Stimulated activated CD4-positive, alpha-beta T cell treated with anti-CD3 and anti-CD28 coated beads, Interleukin-2, amount 100 ng/mL, for 24 hours (primary cell): Measurements from ENCODE around the gene GPR158.

Experiments used
- DNase-seq, 2 donors: peaks; one replicate each; pipeline ENCODE4 v3.0.0-alpha.2; 2020

The GPR158 gene

DNA sequence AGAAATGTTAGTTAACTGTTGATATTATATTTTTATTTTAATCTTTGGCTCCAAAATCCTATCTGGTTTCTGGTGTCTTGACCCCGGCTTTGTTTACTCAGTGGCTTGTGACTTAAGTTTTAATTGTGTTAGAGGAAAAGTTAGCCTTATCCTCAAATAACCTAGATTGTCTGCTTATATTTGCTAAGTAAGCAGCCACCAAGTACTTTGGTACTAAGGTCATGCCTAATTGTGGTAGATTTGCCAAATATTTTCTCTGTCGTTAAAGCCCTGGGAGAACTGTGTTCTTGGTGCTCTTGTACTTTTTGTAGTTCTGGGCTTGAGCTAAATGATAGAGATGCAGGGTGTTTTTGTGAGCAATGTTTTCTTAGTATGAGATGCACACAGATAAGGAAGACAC lies 34.8 kb downstream of the GPR158 start:
- no peak for DNase-seq

DNA sequence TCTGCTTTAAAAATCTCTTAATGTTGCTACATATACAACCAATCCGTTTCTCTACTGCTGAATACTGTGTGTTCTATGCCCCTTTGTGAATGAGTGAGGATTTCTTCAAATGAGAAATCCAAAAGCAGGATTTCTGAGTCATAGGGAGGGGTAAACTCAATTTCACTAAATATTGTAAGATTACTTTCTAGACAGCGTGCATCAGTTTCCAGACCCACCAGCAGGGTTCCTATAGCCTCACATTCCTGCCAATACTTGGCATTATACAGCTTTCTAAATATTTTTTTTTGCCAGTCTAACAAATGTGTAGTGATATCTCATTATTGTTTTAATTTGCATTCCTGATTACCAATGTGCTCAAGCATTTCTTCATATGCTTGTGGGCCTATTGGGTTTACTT lies 35.5 kb downstream of the GPR158 start:
- DNase-seq: no peak

DNA sequence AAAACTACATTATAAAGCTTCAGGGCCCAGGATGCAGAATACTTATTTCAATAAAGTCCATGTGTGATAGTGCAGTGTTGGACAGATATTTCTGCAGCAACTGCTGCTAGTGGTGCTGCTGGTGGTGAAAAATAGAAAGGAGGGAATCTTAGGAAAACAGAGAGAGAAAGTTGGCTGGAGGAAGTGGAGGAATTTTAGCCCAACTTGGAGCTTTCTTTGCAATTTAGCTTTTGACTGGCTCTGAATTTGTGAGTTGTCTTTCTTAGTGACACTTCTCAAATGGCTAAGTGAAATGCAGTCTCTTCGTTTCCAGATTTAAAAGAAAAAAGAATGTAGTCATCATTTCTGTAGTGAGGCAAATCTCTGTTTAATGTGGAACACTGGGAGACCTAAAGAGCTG lies 45.4 kb downstream of the GPR158 start:
- no peak for DNase-seq

DNA sequence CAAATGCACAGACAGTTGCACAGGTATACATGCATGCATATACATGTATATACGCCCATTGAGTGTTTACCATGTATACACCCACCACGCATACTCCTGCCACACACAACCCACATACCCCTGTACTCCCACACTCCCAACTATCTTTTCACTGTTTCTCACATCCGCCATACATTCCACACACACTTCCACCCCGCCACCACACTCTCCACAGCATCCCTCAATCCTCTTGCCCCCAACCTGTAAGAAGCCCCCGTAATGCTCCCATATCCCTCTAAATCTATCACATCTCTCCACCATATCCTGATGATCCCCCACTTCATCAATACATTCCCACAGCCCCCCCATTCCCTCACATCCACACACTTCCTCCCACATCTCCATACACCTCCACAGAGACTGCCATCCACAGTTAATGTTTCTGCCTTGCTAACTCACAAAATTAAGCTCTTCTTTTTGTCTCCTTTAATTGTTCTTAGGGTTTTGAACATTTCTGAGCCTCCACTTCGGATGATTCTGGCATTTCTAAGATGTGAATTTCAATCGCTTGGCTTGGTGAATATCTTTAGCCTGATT lies 47.4 kb downstream of the GPR158 start:
- no peak for DNase-seq

DNA sequence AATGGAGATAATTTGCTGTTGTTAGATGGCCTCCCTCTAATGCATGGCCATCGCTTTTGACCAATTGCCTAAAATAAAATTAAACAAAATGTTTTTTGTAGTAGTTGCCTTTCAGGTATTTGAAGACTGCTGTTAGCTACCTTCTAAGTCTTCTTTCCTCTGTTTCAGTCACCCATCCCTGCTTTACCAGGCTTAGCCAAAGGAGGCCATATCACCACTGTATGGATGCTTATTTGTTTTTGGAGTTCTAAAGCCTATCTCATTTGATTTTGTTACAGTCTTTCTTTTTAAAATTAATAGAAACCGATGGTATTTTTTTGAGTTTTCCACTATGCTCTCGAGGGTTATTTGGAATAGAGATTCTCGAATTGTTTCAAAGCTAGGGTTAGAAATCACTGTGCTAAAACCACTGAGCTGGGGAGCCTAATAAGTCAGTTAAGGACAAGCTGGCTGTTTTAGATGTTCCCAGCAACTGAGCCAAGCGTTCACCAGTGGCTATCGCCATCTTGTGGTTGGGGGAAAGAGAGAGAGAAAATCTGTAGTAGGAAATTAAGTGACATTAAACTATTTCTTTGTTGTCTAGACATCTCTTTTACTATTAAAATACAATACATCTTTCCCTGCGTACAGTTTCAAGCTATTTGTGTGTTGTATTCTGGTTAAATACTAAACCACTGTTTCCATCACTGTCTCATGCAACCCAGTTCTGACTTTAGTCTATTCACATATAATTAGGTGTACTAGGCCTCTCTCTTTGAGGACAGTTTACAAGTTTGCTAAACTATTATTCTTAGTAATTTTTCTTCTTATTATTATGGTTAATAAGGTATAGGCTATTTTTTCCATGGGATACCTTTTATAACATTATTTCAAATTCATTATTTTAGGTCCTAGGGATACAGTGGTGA lies 52.2 kb downstream of the GPR158 start:
- peak in 1 of 2 donors; percentile 10 for DNase-seq

DNA sequence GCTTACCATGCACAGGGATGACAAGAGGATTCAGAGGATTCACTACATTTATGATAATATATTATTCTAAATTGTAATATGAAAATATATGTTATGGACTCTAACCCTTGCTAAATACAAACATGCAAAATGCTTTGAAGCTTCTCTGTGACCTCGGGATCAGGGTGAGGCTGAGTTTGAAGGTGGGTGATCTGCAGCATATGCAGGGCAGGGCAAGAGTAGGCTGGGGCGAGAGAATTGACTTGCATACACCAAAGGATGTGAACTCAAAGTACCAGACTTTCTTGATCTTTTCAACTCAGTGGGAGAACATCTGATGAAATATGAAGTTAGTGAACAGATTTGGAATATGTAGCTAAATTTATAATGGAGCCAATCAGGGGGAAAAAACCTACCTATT lies 57.0 kb downstream of the GPR158 start:
- no peak for DNase-seq

DNA sequence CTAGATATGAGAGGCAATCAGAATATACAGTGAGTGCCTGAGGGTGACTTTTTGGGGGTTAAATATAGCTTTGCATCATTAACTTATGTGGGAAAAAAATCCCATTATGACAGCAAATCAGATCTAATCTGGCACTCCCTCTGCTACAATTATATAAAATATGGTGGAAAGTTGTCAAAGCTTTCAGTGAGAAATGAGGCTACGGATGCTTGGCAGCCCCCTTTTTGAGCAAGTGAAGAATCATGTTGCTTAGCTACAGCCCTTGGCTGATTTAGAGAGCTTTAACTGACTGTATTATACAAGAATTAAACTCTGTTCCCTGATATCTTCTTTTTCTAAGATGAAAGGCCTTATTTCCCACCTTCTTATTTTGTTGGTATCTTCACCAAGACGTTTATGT lies 57.4 kb downstream of the GPR158 start:
- DNase-seq: no peak

DNA sequence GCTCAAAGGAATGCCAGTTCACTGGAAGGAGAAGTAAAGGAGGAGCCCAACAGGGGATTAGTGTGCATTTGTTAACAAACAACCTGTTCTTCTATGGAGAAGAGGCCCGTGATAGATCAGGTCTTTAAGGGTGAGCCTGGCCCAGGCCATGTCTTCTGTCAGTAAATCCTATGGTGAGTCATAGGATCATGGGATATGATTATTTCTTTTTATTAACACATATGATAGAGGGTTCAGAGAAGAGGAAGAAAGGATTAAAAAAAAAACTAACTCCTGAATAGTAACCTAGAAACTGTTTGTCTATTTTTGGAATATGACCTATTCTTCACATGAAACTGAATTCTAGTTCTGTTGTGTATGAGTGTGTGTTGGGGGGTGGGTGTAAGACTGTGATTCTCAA lies 70.4 kb downstream of the GPR158 start:
- DNase-seq: no peak

DNA sequence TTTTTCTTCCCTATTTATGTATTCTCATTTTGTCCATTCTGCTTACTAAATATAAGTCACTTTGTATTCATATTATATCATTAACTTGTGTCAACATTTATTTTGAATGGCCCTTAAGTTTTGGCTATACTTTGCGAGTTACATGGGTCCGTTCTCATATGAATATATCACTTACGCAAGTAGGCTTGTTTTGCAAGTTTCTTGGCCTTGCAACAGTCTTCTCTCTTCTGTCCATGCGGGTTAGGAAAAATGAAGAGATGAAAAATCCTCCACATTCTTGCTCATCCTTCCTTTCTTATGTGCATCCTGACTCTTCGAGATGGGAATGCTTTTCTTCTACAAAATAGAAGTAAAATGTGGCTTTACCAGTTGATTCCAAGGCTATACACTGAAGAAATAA lies 82.8 kb downstream of the GPR158 start:
- no peak for DNase-seq

DNA sequence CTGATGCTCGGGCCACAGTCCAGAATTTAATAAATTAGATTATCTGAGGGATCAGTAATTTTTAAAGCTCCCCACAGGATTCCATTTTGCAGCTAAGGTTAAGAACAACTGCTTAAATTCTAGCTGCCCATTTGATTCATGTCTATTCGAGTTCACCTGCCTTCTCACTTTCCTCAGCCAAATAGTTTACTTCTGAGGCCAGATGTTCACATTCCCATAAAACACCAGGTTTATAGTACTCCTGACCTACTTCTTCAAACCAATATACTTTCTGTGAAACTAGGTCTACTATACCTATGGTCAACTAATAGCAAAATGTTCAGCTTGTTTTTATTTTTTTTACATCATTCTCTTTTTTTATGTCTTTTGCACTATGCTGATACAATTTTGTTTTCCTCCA lies 86.3 kb downstream of the GPR158 start:
- DNase-seq: no peak

DNA sequence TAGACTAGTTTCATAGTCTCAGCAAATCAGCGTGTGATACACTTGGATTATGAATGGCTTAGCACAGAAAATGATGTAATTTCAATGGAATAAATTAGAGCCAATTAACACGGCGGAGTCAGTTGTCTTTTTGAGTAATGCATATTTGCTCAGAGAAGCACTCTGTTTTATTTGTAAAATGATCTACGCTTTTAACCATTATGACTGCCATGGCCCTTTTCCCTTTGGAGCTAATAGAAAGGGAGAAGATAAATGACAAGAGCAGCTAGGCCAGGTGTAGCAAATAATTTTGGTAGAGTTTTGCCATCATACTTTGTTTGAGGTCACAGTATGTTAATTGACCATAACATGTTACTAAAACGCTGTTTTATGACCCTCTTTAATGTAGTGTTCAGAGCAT lies 86.8 kb downstream of the GPR158 start:
- DNase-seq: no peak

DNA sequence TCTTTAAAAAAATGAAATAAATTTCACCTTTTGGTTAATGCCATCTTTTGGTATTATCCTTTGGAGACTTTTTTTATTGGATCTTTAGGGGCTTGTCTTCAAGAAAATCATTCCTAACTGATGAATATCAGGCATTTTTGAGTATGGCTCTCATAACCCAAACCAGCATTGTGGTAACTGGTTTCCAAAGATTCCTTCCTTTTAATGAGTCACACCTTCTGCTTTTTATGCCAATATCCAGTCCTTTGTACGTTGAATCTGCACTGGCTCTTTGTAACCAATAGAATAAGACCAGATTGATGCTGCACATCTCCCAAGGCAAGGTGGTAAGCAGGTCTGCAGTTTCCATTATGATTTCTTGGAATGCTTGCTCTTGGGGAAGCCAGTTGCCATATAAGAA lies 89.1 kb downstream of the GPR158 start:
- no peak for DNase-seq

DNA sequence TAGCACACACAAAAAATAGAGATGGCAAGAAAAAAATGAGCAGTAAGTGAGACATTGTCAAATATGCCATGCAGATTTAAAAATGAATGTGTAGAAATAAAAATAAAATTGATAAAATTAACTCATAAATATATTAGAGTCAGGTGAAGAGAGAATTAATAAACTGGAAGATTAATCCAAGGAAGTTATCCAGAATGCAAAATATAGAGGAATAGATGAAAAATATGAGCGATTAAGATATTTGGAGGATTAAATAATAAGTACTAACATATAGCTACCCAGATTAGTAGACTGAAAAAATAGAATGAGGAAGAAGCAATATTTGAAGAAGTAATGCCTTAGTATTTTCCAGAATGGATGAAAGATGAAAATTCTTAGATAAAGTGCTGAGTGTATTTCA lies 103.4 kb downstream of the GPR158 start:
- no peak for DNase-seq

DNA sequence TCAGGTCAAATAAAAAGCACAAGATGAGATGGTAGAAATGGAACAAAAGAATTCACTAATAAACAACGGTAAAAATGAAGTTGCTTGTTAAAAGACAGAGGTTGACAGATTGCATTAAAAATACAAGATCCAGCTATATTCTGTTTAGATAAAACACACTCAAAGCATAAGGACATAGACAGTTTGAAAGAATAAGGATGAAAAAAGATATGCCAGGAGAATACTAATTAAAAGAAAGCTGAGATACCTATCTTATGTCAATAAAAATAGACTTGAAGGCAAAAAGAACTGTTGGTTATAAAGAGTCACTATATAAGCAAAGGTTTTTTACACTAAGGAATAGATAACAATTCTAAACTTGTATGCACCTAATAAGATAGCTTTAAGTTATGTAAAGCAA lies 105.3 kb downstream of the GPR158 start:
- DNase-seq: no peak

DNA sequence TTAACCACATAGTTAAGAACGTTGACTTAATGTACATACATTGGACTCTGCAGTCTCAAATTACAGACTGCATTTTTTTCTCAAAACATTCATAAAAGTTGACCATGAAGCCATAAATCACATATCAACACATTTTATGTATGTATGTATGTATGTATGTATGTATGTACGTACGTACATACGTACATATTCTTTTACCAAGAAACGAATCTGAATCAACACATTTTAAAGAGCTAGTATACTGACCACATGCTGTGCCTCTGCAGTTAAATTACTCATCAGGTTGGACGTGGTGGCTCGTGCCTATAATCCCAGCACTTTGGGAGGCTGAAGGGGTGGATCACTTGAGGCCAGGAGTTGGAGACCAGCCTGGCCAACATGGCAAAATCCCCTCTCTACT lies 105.8 kb downstream of the GPR158 start:
- no peak for DNase-seq

DNA sequence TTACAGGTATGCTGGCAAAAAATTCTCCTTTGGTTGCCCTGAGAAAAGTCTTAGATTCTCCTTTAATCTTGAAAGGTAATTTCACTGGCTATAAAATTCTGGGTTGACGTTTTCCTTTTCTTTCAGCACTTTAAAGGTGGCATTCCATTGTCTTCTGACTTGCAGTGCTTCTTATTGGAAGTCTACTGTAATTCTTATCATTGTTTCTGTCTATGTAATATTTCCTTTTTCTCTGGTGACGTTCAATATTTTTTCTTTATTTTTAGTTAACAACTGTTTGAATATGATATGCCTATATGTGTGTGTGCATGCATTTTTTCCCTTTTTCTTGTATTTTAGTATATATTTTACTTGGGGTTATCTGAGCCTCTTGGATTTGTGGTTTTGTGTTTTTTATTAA lies 111.0 kb downstream of the GPR158 start:
- DNase-seq: no peak

DNA sequence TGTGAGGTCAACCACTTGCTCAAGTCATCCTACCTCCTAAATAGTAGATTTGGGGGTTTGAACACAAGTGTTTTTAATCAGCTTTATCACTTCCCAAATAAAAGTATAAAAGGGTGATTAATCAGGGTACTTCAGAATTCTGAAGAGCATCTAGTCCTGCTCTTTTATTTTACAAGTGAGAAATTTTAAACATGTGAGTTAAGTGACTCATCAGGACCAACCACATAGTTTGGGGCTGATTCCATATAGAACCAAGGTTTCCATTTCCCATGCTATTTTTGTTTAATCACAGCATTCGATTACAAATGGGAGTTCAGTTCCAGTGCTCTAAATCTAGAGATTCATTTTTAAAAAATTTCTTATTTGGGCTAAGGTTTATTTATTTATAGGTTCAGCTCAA lies 113.4 kb downstream of the GPR158 start:
- no peak for DNase-seq

DNA sequence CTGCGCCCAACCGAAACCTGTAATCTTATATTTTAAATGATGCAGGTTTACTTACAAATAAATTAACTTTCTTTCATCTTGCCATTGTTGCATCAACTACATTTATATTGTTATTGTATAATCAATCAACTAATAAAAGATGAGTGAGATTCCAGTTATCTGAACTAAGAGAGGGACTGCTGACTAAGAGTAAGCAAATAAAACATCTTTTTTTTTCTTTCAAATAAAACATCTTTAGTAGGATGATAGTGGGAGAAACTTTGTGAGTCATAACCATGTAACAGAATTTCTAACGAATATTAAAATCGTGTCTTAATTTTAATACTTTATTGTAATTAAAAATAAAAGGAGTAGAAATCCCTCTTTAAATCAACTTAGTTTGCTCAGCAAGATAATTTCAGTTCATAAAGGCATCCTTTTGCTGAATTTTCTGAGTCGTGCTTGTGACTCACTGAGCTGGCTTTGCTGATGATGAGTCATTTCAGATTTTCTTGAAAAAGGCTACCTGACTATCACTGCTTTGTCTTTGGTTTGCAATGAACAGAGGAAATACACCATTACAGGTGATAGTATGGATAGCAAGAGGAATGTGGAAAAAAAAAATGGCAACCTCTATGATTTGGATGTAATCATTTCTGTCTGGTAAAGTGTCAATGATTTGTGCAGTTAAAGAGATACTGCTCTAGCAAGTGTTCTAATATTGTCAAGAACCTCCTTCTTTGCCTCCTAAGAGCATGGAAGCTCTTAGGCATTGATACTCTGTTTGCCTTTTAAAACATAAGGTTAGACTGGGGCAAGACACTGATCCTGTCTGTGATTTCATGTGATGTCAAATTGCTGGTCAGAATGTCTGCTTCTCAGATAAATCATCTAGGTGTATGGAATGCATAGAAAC lies 119.5 kb downstream of the GPR158 start:
- no peak for DNase-seq

DNA sequence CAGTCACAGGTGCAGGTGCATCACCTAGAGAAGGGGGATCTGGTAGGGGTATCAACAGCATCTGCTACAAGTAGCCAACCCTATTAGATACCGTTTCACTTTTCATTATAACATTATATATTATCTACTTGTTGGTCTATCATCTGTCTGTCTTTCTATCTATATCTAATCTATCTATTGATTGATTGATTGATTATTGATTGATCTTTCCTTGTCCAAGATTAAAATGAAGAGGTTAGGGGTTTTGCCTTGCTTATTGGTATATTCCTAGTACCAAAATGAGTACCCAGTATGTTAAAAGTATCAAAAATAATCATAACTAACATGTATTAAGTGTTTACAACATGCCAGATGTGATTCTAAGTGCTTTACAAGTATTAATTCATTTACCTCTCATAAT lies 121.5 kb downstream of the GPR158 start:
- DNase-seq: no peak

DNA sequence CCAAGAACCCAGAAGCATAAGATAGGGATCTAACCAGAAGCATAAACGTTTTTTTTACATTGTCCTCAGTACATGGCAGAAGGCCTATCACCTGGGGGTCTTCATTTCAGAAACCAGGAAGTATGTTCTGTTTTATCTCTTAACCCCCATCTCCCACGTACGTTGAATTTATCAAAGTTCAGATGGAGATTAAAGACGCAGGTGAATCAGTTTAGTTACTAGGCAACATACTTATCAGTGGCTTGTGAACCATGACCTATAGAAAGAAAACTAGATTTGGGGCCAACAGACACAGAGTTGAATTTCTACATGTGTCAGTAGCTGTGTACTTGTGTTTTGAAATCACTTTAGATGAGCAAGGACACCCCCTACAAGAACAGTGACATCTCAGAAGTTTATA lies 122.7 kb downstream of the GPR158 start:
- DNase-seq: no peak

DNA sequence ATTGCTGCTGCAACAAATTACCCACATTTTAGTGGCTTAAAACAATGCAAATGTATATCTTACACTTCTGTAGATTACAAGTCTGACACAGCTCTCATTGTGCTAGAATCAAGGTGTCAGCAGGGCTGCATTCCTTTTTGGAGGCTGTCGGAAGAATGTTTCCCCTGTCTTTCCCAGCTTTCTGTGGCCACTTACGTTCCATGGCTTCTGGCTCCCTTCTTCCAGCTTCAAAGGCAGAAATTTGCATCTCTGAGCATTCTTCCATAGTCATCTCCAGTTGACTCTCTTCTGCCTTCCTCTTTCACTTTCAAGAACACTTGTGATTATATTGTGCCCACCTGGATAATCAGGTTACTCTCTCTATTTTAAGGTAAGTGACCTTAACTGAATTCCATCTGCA lies 125.3 kb downstream of the GPR158 start:
- no peak for DNase-seq

DNA sequence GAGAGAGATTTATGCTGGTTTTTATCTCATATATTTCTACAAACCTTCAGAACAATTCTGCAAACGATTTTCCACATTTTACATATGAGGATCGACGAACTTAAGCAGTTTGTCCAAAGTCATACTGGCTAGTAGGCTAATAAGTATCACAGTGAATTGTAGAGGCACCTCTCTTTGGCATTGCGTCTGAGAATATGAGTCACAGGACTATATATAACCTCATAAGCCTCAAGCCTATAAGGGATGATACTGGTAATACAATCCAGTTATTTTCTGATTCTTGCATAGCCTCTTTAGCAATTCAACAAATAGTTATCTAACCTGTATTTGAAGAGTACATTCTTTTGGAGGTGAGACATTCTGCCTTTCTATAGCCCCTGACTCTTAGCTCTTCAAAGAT lies 129.8 kb downstream of the GPR158 start:
- DNase-seq: no peak

DNA sequence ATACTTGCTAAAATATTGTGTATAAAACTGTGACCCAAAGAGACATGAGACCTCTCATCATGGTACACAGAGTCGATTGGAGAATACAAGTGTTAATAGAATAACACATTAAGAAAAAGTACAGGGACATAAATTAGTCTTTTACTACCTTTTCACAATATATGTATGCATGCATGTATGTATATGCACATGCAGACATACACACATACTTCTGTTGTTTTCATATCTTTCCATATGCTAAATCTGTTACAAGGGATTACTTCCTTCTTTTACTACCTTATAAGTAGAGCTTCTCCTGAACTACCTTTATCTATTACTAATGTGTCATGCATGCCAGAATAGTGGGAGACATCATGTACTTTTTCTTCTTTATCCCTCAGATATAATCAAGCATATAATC lies 131.6 kb downstream of the GPR158 start:
- DNase-seq: no peak

DNA sequence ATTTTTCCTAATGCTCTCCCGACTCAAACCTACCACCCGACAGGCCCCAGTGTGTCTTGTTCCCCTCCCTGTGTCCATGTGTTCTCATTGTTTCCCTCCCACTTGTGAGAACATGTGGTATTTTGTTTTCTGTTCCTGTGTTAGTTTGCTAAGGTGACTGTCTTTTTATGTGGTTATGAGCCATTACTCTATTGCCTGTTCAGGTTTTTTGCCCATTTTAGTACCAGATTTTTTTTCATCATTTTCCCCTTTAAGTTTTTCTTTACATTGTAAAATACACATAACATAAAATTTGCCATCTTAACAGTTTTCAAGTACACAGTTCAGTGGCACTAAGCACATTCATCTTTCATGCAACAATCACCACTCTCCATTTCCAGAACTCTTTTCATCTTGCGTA lies 133.5 kb downstream of the GPR158 start:
- no peak for DNase-seq
